GM12874 (cell line): ENCODE measurements around the gene KMT2B.

ENCODE experiments used
- CTCF ChIP-seq: IDR thresholded peaks from 2 replicates; pipeline ENCODE4 v1.5.1; 2011; ENCODE audit warnings: low read depth, mild to moderate bottlenecking, control low read depth, low read length, moderate library complexity; ENCODE audit not compliant: insufficient read depth

The KMT2B gene

GRCh38 chr19:35784503-35785338 lies 66.9 kb downstream of the KMT2B start:
- no peak for TF ChIP-seq CTCF

- no peak for TF ChIP-seq CTCF
Measured at GRCh38 chr19:35785339-35785627, 67.5 kb downstream of the KMT2B start.

- no peak for TF ChIP-seq CTCF
Measured at GRCh38 chr19:35786299-35787160, 68.7 kb downstream of the KMT2B start.

GRCh38 chr19:35787227-35787799 lies 69.5 kb downstream of the KMT2B start:
- no peak for TF ChIP-seq CTCF
